HG02610 (cell line): ENCODE measurements around the gene CCDC138.
A peak's percentile ranks its signal among the peaks of the same experiment; 100 is the strongest.

Experiments
- ATAC-seq: cut with Tn5 transposase; IDR thresholded peaks from one replicate; pipeline ENCODE4 v1.9.1; 2021; ENCODE audit warnings: mild to moderate bottlenecking, moderate library complexity; ENCODE audit not compliant: unreplicated experiment

Gene CCDC138

DNA sequence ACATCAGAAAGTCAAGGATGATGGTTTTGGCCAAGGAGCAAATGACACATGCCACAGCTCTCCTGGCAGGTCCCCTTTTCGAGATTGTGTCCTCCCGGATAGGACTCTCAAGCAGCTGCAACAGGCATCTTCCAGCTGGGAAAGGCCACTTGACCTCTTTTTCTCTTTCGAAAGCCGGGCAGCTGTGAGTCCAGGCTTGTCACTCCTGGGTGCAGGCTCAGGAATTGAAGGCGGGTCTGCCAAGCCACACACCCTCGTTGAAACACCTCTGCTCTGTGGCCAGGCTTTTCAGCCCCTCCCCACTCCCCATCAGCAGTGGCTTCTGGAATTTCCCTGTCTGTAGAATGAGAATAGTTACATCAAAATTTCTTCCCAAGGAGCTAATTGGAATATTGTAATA is 98.0 kb downstream of the CCDC138 start:
- ATAC-seq, result no peak

- no peak for ATAC-seq
Measured at GRCh38 chr2:108889907-108890306, 103.3 kb downstream of the CCDC138 start.

DNA sequence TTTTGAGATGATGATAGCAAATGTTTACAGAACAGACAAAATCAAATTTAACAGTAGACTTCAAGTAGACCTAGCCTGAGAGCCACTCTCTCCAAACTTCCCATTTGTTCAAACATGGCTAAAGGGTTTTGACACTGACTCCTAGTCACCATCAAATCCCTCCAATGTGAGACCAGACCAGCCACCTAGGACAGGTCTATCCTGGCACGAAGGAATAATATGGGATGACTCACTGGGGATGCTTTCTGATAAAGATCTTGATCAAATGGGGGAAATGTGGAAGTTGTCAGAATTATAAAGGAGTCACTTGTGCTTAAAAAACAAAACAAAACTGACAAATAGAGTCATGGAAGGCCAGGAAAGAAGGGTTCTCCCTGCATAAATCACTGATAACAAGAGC is 106.7 kb downstream of the CCDC138 start:
- no peak for ATAC-seq

DNA sequence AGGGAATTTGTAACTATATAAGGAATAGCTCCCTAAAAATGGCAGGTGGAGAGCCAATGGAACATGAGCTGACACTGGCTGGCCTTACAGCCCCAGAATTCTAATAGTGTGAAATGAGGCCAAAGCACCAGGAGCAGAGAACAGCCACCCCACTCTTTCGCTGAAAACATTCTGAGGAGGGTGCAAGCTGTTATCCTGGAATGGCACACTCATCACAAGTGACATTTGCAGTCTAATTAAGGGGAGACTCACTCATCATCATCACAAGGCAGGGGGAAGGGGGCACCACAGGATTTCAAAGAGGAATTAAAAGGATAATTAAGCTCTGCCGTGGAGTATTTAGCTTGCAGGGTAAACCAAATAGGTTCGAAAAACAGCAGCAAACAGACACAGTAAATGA is 108.2 kb downstream of the CCDC138 start:
- ATAC-seq, result no peak

- ATAC-seq, result no peak
Measured at GRCh38 chr2:108895188-108895587, 108.6 kb downstream of the CCDC138 start.

GRCh38 chr2:108896741-108897140 is 110.2 kb downstream of the CCDC138 start:
- ATAC-seq, result no peak

- peak; percentile 71 for ATAC-seq
Measured at GRCh38 chr2:108898315-108899082, 111.9 kb downstream of the CCDC138 start.

DNA sequence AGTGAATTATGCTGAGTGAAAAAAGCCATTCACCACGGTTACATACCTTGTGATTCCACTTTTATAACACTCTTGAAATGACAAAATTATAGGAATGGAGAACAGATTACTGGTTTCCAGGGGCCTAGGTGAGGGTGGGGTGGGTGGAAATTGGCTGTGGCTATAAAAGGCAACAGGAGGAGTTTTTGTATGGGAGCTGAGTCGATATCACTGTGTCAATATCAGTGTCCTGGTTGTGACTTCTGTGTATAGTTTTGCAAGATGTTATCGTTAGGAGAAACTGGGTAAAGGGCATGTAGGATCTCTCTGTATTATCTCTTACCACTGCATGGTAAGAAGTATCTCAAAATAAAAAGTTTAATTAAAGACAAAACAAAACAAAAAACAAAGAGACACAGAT is 118.1 kb downstream of the CCDC138 start:
- no peak for ATAC-seq

GRCh38 chr2:108905176-108905575 is 118.6 kb downstream of the CCDC138 start:
- ATAC-seq, result no peak

DNA sequence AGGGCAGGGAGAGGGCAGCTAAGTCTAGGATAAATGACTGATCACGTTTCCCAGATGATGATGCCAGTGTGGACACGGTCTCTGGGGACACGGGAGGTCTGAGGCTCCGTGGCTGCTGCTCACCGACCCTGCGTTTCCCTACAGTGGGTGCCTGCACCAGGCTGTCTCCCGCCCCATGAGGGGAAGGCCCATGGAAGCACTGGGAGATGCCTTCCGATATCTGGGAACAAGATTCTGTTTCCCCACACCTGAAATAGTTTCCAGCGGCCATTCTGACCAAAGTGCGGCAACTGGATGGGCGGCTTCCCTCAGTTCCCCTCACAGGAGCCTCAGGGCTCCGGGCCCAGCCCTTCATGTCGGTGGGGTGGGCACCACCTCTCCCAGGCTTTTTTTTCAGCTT is 119.3 kb downstream of the CCDC138 start:
- no peak for ATAC-seq

DNA sequence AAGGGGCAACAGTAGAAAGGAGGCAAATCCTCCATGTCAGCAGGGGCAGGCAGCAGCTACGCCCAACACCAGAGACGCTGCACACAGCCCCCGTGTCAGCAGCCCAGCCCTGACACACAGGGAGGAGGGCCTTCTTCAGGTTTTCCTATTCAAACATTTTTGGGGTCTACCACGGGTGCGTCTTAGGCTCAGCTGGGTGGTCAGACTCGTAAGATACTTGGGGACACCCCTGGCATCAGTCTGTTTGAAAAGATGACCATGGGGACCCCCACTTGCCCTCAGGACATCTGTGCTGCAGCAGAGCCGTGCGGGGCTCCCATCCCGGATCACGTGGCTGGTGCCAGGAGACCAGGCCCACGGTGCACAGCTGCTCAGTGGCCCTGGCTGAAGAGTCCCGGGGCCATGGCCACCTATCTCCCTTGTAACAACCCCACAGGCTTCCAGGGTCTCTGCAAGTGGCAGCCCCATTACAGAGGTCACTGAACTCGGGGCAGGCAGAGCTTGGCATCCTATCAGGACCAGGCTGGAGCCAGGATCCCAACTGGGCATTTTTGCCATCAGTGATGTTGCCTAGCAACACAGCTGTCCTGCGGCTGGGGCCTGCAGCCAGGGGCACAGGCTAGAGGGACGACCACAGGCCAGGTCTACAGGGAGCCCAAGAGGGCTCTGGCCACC is 120.0 kb downstream of the CCDC138 start:
- ATAC-seq, result no peak

DNA sequence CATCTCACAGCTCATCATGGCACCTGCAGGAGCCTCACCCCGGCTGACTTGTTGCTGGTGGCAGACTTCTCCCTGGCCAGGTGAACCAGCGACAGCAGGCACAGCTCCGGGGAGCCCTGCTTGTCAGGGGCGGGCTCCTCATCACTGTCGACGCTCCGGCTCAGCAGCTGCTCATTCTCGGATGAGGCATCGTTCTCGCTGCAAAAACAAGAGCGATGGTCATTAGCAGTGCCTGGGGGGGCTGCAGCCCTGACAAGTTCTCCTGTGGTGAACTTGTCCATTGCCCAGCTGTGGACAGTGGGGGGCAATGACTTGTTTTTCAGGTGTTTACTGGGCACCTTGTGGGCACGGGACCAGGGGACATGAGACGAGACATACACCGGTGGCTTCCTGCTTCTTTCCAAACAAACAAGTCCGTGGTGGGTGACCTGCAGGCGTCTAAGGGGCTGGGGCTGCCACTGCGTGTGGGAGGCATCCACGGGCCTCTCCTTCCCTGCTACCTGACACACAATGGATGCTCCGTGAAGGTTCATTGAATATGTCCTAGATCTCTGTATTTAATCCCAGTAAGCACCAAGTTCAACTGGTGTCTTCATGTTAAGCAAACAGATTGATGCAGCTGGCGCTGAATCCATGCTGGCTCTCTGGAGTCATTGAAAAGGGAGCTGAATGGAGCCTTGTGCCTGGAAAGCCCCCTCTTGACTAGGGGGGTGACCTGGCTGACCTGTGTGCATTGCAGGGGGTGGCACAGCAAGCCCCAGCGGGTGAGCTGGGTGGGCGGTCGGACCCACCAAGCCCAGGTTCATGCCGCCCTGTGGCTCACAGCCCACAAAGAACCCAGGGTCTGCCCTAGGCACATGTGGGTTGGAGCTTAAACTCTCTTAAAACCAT is 121.5 kb downstream of the CCDC138 start:
- ATAC-seq, result no peak

DNA sequence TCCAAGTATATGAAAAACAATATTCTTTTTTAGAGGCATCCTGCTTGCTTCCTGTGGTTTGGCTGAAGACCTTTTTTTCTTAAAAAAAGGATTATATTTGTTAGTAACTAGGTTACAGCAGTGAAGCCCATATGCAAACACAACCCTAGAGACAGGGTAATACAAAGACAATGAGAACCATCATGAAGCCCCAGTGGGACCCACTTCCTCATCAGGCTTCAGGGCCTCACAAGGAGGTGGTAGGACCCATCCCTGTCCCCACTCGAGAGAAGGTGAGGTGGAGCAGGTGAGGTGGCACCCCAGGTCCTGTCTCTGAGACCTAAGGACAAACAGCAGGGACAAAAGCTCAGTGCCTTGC is 122.1 kb downstream of the CCDC138 start:
- ATAC-seq, result no peak

- no peak for ATAC-seq
Measured at GRCh38 chr2:108909275-108909823, 122.8 kb downstream of the CCDC138 start.

DNA sequence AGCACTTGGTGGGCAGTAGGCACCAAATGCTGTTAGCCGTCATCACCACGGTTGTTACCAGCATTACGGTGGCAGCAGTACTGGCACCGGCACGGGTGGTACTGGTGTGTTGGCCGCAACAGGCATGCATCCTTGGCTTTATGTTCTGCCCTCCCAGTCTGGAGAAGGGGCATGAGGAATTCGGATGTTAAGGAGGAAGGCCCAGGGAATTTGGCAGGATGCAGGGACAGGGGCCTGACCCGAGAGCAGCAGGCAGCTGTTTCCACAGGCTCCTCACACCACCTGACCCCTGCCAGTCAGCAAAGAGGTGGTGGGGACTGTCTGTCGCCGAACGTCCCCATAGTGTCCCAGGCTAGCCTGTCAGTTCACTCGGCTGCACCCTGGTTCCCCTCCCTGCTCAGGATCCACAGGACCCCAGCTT is 123.5 kb downstream of the CCDC138 start:
- ATAC-seq, result no peak

DNA sequence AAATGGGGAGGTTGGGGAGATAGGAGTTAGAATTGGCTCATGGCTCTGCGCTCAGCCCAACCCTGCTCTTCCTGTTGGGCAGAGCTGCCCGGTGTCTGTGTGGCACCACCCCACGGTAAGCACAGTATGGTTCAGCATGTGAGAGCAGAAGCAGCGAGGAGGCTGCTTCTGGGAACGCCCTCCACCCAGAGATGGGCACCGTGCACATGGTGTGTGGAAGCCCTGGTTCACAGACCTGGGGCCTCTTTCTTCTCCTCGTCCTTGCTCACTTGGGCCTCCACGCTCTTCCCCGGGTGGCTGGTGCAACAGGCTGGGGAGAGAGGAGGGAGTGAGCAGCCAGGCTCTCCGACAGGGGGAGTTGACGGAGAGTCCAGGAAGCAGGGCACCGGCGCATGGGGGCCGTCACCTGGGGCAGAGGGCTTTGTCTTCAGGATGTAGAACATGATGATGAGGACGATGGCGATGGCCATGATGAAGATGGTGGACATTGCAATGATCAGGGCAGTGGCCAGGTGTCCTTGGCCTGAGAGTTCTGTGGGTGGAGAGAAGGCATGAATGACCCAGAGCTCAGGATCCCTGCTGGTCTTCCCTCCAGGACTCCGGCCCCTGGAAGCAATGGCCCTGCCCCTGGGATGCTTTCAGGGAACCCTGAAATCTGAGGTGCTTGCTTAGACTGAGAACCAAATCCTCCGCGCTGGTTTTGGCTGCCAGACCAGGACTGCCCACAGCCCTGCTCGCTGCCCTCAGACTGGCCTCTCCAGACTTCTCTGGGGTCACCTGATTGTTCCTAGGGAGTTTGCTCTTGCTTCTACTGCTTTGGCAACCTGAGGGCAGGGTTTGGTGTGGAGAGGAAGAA is 124.2 kb downstream of the CCDC138 start:
- ATAC-seq, result no peak

DNA sequence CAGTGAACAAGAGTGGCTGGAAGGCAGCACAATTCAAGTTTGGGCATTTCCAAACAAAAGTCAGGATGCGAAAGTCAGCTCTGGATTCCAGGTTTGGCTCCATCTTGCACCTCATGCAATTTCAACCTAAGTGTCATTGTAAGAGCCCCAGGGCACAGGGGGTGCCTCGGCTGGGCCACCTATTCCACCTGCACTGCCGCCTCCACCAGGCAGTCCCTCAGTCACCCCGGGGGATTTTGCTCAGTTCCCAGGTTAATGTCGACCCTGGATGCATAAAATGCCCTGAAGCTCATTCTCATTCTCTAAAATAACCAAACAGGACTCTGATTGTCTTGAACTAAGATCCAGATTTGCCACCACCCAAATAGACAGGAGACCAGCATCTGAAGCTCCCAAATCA is 124.8 kb downstream of the CCDC138 start:
- no peak for ATAC-seq

DNA sequence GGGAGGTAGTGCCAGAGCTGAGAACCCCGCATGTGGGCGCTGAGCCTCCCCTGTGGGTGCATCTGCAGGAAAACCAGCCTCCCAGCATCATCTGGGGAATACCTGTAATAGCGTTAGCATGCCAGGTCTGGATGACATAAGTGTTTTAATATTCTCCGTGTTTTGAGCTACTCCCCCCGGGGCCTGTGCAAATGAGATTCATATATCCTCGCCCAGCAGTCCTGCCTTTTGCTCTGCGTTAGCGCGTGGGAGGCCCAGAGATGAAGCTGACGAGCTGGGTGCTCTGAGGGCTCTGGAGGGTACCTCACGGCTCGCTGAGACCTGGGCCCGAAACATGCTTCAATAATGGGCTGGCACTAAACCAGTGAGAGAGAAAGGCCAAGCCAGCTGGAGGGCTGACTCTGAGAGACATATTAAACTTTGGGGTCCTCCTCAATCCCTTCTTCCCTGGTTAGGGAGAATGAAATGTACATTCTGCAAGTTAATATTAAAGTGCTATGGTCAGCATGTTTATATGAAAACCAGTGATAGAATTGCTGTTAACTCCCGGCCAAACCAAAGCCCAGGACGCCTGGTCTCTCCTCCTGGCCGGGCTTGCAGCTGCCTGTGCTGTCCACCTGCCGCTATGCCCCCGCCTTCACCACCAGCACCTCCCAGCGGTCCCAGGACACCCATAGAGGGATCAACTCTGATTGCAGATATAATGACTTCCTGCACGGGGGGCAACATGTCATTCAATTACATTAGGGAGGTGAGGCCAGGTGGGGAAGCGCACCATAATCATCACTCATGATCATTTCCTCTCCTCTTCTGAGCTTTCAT is 125.4 kb downstream of the CCDC138 start:
- no peak for ATAC-seq

- ATAC-seq, result no peak
Measured at GRCh38 chr2:108912629-108912902, 126.0 kb downstream of the CCDC138 start.
